Measurements from ENCODE around the gene ZNF862.

The ZNF862 gene

GRCh38 chr7:149871576-149871975, 33.4 kb downstream of the ZNF862 start:
- WGBS (ENCODE audit: insufficient coverage, insufficient read length), result no CpG with 5 or more reads among the region's 1 CpG
- Histone ChIP-seq H3K4me3 (ENCODE audit: low read length) (no peak overlapping the region), H3K4me1 (ENCODE audit: control insufficient read depth, insufficient read depth, low read length) (peaks cover 2% of the 10 kb centered on the region; the same call in 1 of the 2 replicates), H3K36me3 (ENCODE audit: control insufficient read depth, insufficient read depth, low read length) (no peaks in the 10 kb centered on the region), H3K9me3 (ENCODE audit: control insufficient read depth, insufficient read depth, low read length) (no peaks in the 10 kb centered on the region), H3K27ac (ENCODE audit: low read length) (no peak overlapping the region), H3K27me3 (ENCODE audit: control insufficient read depth, insufficient read depth, low read length) (peaks cover 7% of the 10 kb centered on the region; the same call in 1 of the 2 replicates)
- no peak for DNase-seq (ENCODE audit: low read depth, low spot score)

GRCh38 chr7:149872419-149873073, 34.4 kb downstream of the ZNF862 start:
- H3K27ac ChIP-seq (ENCODE audit: low read length), result no peak overlapping the region
- H3K36me3 ChIP-seq (ENCODE audit: control insufficient read depth, insufficient read depth, low read length), result no peaks in the 10 kb centered on the region
- H3K4me1 ChIP-seq (ENCODE audit: control insufficient read depth, insufficient read depth, low read length), result peaks cover 2% of the 10 kb centered on the region; the same call in 1 of the 2 replicates
- H3K9me3 ChIP-seq (ENCODE audit: control insufficient read depth, insufficient read depth, low read length), result no peaks in the 10 kb centered on the region
- peak overlapping the region; percentile 75; the same call in 1 of the 2 replicates for H3K4me3 ChIP-seq (ENCODE audit: low read length)
- WGBS (ENCODE audit: insufficient coverage, insufficient read length), result no CpG with 5 or more reads among the region's 13 CpGs
- peaks cover 7% of the 10 kb centered on the region; the same call in 1 of the 2 replicates for H3K27me3 ChIP-seq (ENCODE audit: control insufficient read depth, insufficient read depth, low read length)
- DNase-seq (ENCODE audit: low read depth, low spot score), result no peak

- peaks cover 7% of the 10 kb centered on the region; the same call in 1 of the 2 replicates for H3K27me3 ChIP-seq (ENCODE audit: control insufficient read depth, insufficient read depth, low read length)
- DNase-seq (ENCODE audit: low read depth, low spot score), result no peak
- no peaks in the 10 kb centered on the region for H3K9me3 ChIP-seq (ENCODE audit: control insufficient read depth, insufficient read depth, low read length)
- no peaks in the 10 kb centered on the region for H3K36me3 ChIP-seq (ENCODE audit: control insufficient read depth, insufficient read depth, low read length)
- no peak within 1 kb of the TSS for H3K27ac ChIP-seq (ENCODE audit: low read length)
- peaks cover 2% of the 10 kb centered on the region; the same call in 1 of the 2 replicates for H3K4me1 ChIP-seq (ENCODE audit: control insufficient read depth, insufficient read depth, low read length)
- H3K4me3 ChIP-seq (ENCODE audit: low read length), result peak within 1 kb of the TSS; percentile 75; the same call in 1 of the 2 replicates
- WGBS (ENCODE audit: insufficient coverage, insufficient read length), result no CpG with 5 or more reads among the region's 93 CpGs
Observed at GRCh38 chr7:149873074-149873969, 35.1 kb downstream of the ZNF862 start, which contains the start of gene ATP6V0E2. Gene ATP6V0E2 (plus strand): TSS chr7:149873969. CDS start chr7:149874066, 97 bp downstream.

- no peak for DNase-seq (ENCODE audit: low read depth, low spot score)
- no CpG with 5 or more reads among the region's 46 CpGs for WGBS (ENCODE audit: insufficient coverage, insufficient read length)
- H3K27me3 ChIP-seq (ENCODE audit: control insufficient read depth, insufficient read depth, low read length), result peaks cover 7% of the 10 kb centered on the region; the same call in 1 of the 2 replicates
- peak overlapping the region; percentile 75; the same call in 1 of the 2 replicates for H3K4me3 ChIP-seq (ENCODE audit: low read length)
- no peak overlapping the region for H3K27ac ChIP-seq (ENCODE audit: low read length)
- H3K9me3 ChIP-seq (ENCODE audit: control insufficient read depth, insufficient read depth, low read length), result no peaks in the 10 kb centered on the region
- peaks cover 2% of the 10 kb centered on the region; the same call in 1 of the 2 replicates for H3K4me1 ChIP-seq (ENCODE audit: control insufficient read depth, insufficient read depth, low read length)
- H3K36me3 ChIP-seq (ENCODE audit: control insufficient read depth, insufficient read depth, low read length), result no peaks in the 10 kb centered on the region
Observed at GRCh38 chr7:149873970-149874643, 35.9 kb downstream of the ZNF862 start.

- Histone ChIP-seq H3K4me3 (ENCODE audit: low read length) (no peak overlapping the region; the same call in 1 of the 2 replicates), H3K36me3 (ENCODE audit: control insufficient read depth, insufficient read depth, low read length) (no peaks in the 10 kb centered on the region), H3K27me3 (ENCODE audit: control insufficient read depth, insufficient read depth, low read length) (peaks cover 7% of the 10 kb centered on the region; the same call in 1 of the 2 replicates), H3K27ac (ENCODE audit: low read length) (no peak overlapping the region), H3K4me1 (ENCODE audit: control insufficient read depth, insufficient read depth, low read length) (peaks cover 2% of the 10 kb centered on the region; the same call in 1 of the 2 replicates), H3K9me3 (ENCODE audit: control insufficient read depth, insufficient read depth, low read length) (no peaks in the 10 kb centered on the region)
- WGBS (ENCODE audit: insufficient coverage, insufficient read length), result no CpG with 5 or more reads among the region's 8 CpGs
- DNase-seq (ENCODE audit: low read depth, low spot score), result no peak
Observed at GRCh38 chr7:149874644-149875028, 36.5 kb downstream of the ZNF862 start.

- peaks cover 7% of the 10 kb centered on the region; the same call in 1 of the 2 replicates for H3K27me3 ChIP-seq (ENCODE audit: control insufficient read depth, insufficient read depth, low read length)
- H3K36me3 ChIP-seq (ENCODE audit: control insufficient read depth, insufficient read depth, low read length), result no peaks in the 10 kb centered on the region
- no peak overlapping the region for H3K4me3 ChIP-seq (ENCODE audit: low read length)
- H3K9me3 ChIP-seq (ENCODE audit: control insufficient read depth, insufficient read depth, low read length), result no peaks in the 10 kb centered on the region
- no CpG with 5 or more reads among the region's 4 CpGs for WGBS (ENCODE audit: insufficient coverage, insufficient read length)
- H3K4me1 ChIP-seq (ENCODE audit: control insufficient read depth, insufficient read depth, low read length), result peaks cover 4% of the 10 kb centered on the region; the same call in 1 of the 2 replicates
- DNase-seq (ENCODE audit: low read depth, low spot score), result no peak
- H3K27ac ChIP-seq (ENCODE audit: low read length), result no peak overlapping the region
Observed at GRCh38 chr7:149875396-149875795, 37.2 kb downstream of the ZNF862 start.

DNA sequence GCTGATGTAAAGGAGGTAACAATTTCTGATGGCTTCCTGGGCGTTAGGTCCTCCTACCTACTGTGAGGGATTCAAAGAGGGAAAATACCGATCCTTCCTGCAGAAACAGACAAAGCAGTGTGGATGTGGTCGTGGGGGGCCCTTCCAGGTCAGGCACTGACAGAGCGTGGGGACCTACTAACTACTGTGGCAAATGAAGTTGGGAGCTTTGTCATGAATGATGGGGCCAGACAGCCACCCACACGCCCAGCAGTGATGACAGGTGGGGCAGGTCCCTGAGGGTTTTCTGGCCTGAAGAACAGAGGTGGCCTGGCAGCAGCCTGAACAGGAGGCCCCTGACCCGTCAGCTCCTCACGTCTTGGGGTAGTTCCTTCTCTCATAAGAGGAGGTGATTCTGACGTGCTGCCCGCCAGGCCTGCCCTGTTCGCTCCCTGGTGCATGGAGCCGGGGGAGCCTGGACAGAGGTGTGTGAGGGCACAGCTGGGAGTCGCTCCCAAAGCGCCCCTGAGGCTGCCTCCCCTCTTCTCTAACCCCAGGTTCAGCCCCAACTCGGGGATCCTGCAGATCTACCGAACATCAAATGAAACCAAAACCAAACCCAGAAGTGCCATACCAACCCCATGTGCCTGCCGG, 39.8 kb downstream of the ZNF862 start:
- no peaks in the 10 kb centered on the region for H3K36me3 ChIP-seq (ENCODE audit: control insufficient read depth, insufficient read depth, low read length)
- H3K27ac ChIP-seq (ENCODE audit: low read length), result no peak overlapping the region
- no peaks in the 10 kb centered on the region for H3K9me3 ChIP-seq (ENCODE audit: control insufficient read depth, insufficient read depth, low read length)
- WGBS (ENCODE audit: insufficient coverage, insufficient read length), result no CpG with 5 or more reads among the region's 16 CpGs
- 0 out of 2 replicates have a peak, but pooled peaks cover 1% of the 10 kb centered on the region for H3K4me1 ChIP-seq (ENCODE audit: control insufficient read depth, insufficient read depth, low read length)
- DNase-seq (ENCODE audit: low read depth, low spot score), result no peak
- peaks cover 7% of the 10 kb centered on the region; the same call in 1 of the 2 replicates for H3K27me3 ChIP-seq (ENCODE audit: control insufficient read depth, insufficient read depth, low read length)
- no peak overlapping the region for H3K4me3 ChIP-seq (ENCODE audit: low read length)

DNA sequence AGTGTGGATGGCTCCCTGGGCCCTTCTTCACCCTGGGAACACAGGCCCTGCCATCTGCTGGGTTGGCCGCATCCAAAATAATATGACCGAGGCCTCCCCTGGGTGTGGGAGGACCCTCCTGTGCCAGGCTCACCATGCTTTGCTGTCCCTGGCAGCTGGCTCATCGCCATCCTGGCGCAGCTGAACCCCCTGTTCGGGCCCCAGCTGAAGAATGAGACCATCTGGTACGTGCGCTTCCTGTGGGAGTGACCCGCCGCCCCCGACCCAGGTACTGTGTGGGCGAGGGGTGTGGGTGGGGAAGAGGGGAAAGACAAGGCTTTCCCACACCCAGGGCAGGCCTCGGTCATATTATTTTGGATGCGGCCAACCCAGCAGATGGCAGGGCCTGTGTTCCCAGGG, 40.3 kb downstream of the ZNF862 start:
- H3K27ac ChIP-seq (ENCODE audit: low read length), result no peak overlapping the region
- no peaks in the 10 kb centered on the region for H3K36me3 ChIP-seq (ENCODE audit: control insufficient read depth, insufficient read depth, low read length)
- no CpG with 5 or more reads among the region's 13 CpGs for WGBS (ENCODE audit: insufficient coverage, insufficient read length)
- H3K4me3 ChIP-seq (ENCODE audit: low read length), result no peak overlapping the region
- H3K9me3 ChIP-seq (ENCODE audit: control insufficient read depth, insufficient read depth, low read length), result no peaks in the 10 kb centered on the region
- H3K27me3 ChIP-seq (ENCODE audit: control insufficient read depth, insufficient read depth, low read length), result peaks cover 7% of the 10 kb centered on the region; the same call in 1 of the 2 replicates
- 0 out of 2 replicates have a peak, but pooled peaks cover 1% of the 10 kb centered on the region for H3K4me1 ChIP-seq (ENCODE audit: control insufficient read depth, insufficient read depth, low read length)
- no peak for DNase-seq (ENCODE audit: low read depth, low spot score)

GRCh38 chr7:149879271-149879743, 41.1 kb downstream of the ZNF862 start:
- WGBS (ENCODE audit: insufficient coverage, insufficient read length), result no CpG with 5 or more reads among the region's 14 CpGs
- no peak for DNase-seq (ENCODE audit: low read depth, low spot score)
- no peak overlapping the region for H3K4me3 ChIP-seq (ENCODE audit: low read length)
- H3K4me1 ChIP-seq (ENCODE audit: control insufficient read depth, insufficient read depth, low read length), result 0 out of 2 replicates have a peak, but pooled peaks cover 1% of the 10 kb centered on the region
- no peaks in the 10 kb centered on the region for H3K36me3 ChIP-seq (ENCODE audit: control insufficient read depth, insufficient read depth, low read length)
- no peak overlapping the region for H3K27ac ChIP-seq (ENCODE audit: low read length)
- H3K27me3 ChIP-seq (ENCODE audit: control insufficient read depth, insufficient read depth, low read length), result peaks cover 6% of the 10 kb centered on the region; the same call in 1 of the 2 replicates
- H3K9me3 ChIP-seq (ENCODE audit: control insufficient read depth, insufficient read depth, low read length), result no peaks in the 10 kb centered on the region
